Spinal cord (tissue), 10 donors: ENCODE results near the gene MIER3. TPM values are rescaled to one million over a fixed set of nuclear protein-coding genes. Genes with fewer than 3 reads are reported as not detected.

ENCODE experiments used
- DNase-seq, 6 donors: peaks; one replicate each; pipeline versions ENCODE4 v3.0.0 to v3.0.0-alpha.2; 2013 to 2015; ENCODE audit warnings: low spot score in 6 of 6, low read depth in 4 of 6
- H3K27ac ChIP-seq: one replicate; pipeline ENCODE4 v1.5.1; 2013; ENCODE audit warnings: low read depth, low read length, control low read depth
- H3K27me3 ChIP-seq: one replicate; pipeline ENCODE4 v1.6.1; 2013; ENCODE audit warnings: low read length; ENCODE audit not compliant: control insufficient read depth, insufficient read depth
- H3K36me3 ChIP-seq: one replicate; pipeline ENCODE4 v1.6.1; 2013; ENCODE audit warnings: low read length; ENCODE audit not compliant: control insufficient read depth, insufficient read depth
- H3K4me1 ChIP-seq: one replicate; pipeline ENCODE4 v1.6.1; 2013; ENCODE audit warnings: low read length; ENCODE audit not compliant: control insufficient read depth, insufficient read depth
- H3K4me3 ChIP-seq: one replicate; pipeline ENCODE4 v1.5.1; 2013; ENCODE audit warnings: low read depth, low read length, control low read depth
- H3K9me3 ChIP-seq: one replicate; pipeline ENCODE4 v1.6.1; 2013; ENCODE audit warnings: low read length; ENCODE audit not compliant: control insufficient read depth, insufficient read depth
- WGBS: methylation state at CpG from one replicate; pipeline ENCODE4 v1.1.5; 2013; ENCODE audit warnings: missing lambda C conversion rate; ENCODE audit not compliant: insufficient coverage; 5-methylcytosine and 5-hydroxymethylcytosine counted together
- polyA plus RNA-seq, 2 donors: library from polyadenylated mRNA; unstranded; fragments of 120-200 nt; gene quantifications; one replicate each; pipeline ENCODE4 v1.2.1, GENCODE V29; 2013; ENCODE audit not compliant: insufficient read length in 2 of 2
- total RNA-seq, 2 donors: library from RNA; depleted of rRNA in 1 of 2; stranded (reverse); fragments of 120-200 nt in 1 of 2; fragments of >200 nt in 1 of 2; gene quantifications; one replicate each; pipeline versions ENCODE4 v1.2.3 to v1.2.4, GENCODE V29; 2013 to 2014
- donor health status: healthy.

MIER3 gene
- total and polyA plus RNA-seq, 4 donors: 17.5 to 42.6 (median 29.9) TPM

- Histone ChIP-seq H3K4me3 (no peak overlapping the region), H3K36me3 (no peaks in the 10 kb centered on the region), H3K4me1 (no peaks in the 10 kb centered on the region), H3K27me3 (no peaks in the 10 kb centered on the region), H3K9me3 (no peaks in the 10 kb centered on the region), H3K27ac (no peak overlapping the region)
- DNase-seq: no peak
- WGBS: no CpG with 5 or more reads among the region's 5 CpGs
Measured at GRCh38 chr5:56963246-56963645, 11.3 kb upstream of the MIER3 start.

GRCh38 chr5:56962286-56962685 lies 10.4 kb upstream of the MIER3 start:
- Histone ChIP-seq H3K4me3 (no peak overlapping the region), H3K36me3 (no peaks in the 10 kb centered on the region), H3K27ac (no peak overlapping the region), H3K4me1 (no peaks in the 10 kb centered on the region), H3K9me3 (no peaks in the 10 kb centered on the region), H3K27me3 (no peaks in the 10 kb centered on the region)
- DNase-seq: no peak
- 60% methylated on average over 1 of the region's 2 CpGs for WGBS

- Histone ChIP-seq H3K27me3 (no peaks in the 10 kb centered on the region), H3K27ac (no peak overlapping the region), H3K9me3 (no peaks in the 10 kb centered on the region), H3K4me3 (no peak overlapping the region), H3K4me1 (no peaks in the 10 kb centered on the region), H3K36me3 (no peaks in the 10 kb centered on the region)
- DNase-seq: no peak
- WGBS: 86% methylated on average over 6 of the region's 6 CpGs
Measured at GRCh38 chr5:56961746-56962145, 9.8 kb upstream of the MIER3 start.

- WGBS: no CpG with 5 or more reads among the region's 4 CpGs
- peak in 1 of 6 donors; percentile 81 for DNase-seq
- no peak overlapping the region for H3K4me3 ChIP-seq
- H3K36me3 ChIP-seq: no peaks in the 10 kb centered on the region
- H3K27ac ChIP-seq: no peak overlapping the region
- no peaks in the 10 kb centered on the region for H3K4me1 ChIP-seq
- H3K9me3 ChIP-seq: no peaks in the 10 kb centered on the region
- no peaks in the 10 kb centered on the region for H3K27me3 ChIP-seq
Measured at GRCh38 chr5:56959326-56959725, 7.4 kb upstream of the MIER3 start.

GRCh38 chr5:56958595-56958994 lies 6.7 kb upstream of the MIER3 start:
- Histone ChIP-seq H3K27ac (no peak overlapping the region), H3K27me3 (no peaks in the 10 kb centered on the region), H3K4me1 (no peaks in the 10 kb centered on the region), H3K4me3 (no peak overlapping the region), H3K9me3 (no peaks in the 10 kb centered on the region), H3K36me3 (no peaks in the 10 kb centered on the region)
- no peak for DNase-seq
- 100% methylated on average over 1 of the region's 2 CpGs for WGBS

- Histone ChIP-seq H3K9me3 (no peaks in the 10 kb centered on the region), H3K27ac (no peak overlapping the region), H3K4me3 (no peak overlapping the region), H3K27me3 (no peaks in the 10 kb centered on the region), H3K36me3 (no peaks in the 10 kb centered on the region), H3K4me1 (peaks cover 6% of the 10 kb centered on the region)
- no peak for DNase-seq
- WGBS: no CpG with 5 or more reads among the region's 1 CpG
Measured at GRCh38 chr5:56954262-56954661, 2.3 kb upstream of the MIER3 start.

- DNase-seq: peak in 5 of 6 donors; percentile 5 to 66 (median 26)
- H3K4me3 ChIP-seq: peak overlapping the region; percentile 77
- H3K4me1 ChIP-seq: peaks cover 6% of the 10 kb centered on the region
- H3K27me3 ChIP-seq: no peaks in the 10 kb centered on the region
- H3K9me3 ChIP-seq: no peaks in the 10 kb centered on the region
- WGBS: under 1% methylated on average over 85 of the region's 85 CpGs
- peaks cover 3% of the 10 kb centered on the region for H3K36me3 ChIP-seq
- H3K27ac ChIP-seq: peak overlapping the region; percentile 90
Measured at GRCh38 chr5:56951126-56951945, 587 bp downstream of the MIER3 start.

GRCh38 chr5:56950626-56951125 lies 1.2 kb downstream of the MIER3 start:
- Histone ChIP-seq H3K27ac (peak overlapping the region; percentile 90), H3K36me3 (peaks cover 3% of the 10 kb centered on the region), H3K27me3 (no peaks in the 10 kb centered on the region), H3K4me1 (peaks cover 6% of the 10 kb centered on the region), H3K9me3 (no peaks in the 10 kb centered on the region), H3K4me3 (peak overlapping the region; percentile 77)
- under 1% methylated on average over 33 of the region's 33 CpGs for WGBS
- peak; percentile 23 to 84 (median 46) for DNase-seq

- Histone ChIP-seq H3K27me3 (no peaks in the 10 kb centered on the region), H3K4me3 (no peak overlapping the region), H3K27ac (no peak overlapping the region), H3K4me1 (peaks cover 6% of the 10 kb centered on the region), H3K36me3 (peaks cover 11% of the 10 kb centered on the region), H3K9me3 (no peaks in the 10 kb centered on the region)
- DNase-seq: no peak
Measured at GRCh38 chr5:56947052-56947451, 4.9 kb downstream of the MIER3 start.

GRCh38 chr5:56941981-56942380 lies 9.9 kb downstream of the MIER3 start:
- no peak overlapping the region for H3K27ac ChIP-seq
- H3K9me3 ChIP-seq: no peaks in the 10 kb centered on the region
- WGBS: 60% methylated on average over 1 of the region's 1 CpG
- no peak for DNase-seq
- peaks cover 22% of the 10 kb centered on the region for H3K36me3 ChIP-seq
- no peak overlapping the region for H3K4me3 ChIP-seq
- H3K27me3 ChIP-seq: no peaks in the 10 kb centered on the region
- H3K4me1 ChIP-seq: no peaks in the 10 kb centered on the region
